HepG2 (cell line): ENCODE data around the gene NFYC. TPM values are rescaled to one million over a fixed set of nuclear protein-coding genes. Genes with fewer than 3 reads are reported as not detected.

Source experiments
- ATAC-seq: fragments of 200-7000 bp; cut with Tn5 transposase; 3 replicates; pipeline ENCODE4 v1.9.1; 2020; ENCODE audit warnings: mild to moderate bottlenecking, moderate library complexity
- BruUV-seq: library from RNA; stranded (reverse); fragments of 400-500 nt; replicated peaks from 2 replicates; lab custom pipeline; 2021; lab: Mats Ljungman, UMichigan
- CTCF ChIA-PET: fragments of 300-600 bp; formaldehyde crosslinking; extraction: SDS; loops from one replicate; lab custom pipeline; 2021; ENCODE audit warnings: low total read pairs, inconsistent platforms, low intra/inter-chr PET ratio; lab: Yijun Ruan, JAX
- POLR2A ChIA-PET: fragments of 350-600 bp; sonication (Branson Sonifier 250); formaldehyde crosslinking; loops from one replicate; lab custom pipeline; 2020; ENCODE audit warnings: antibody characterized with exemption, inconsistent platforms; lab: Yijun Ruan, JAX
- DNase-seq: peaks from one replicate; pipeline ENCODE4 v3.0.0-alpha.2; 2015; ENCODE audit warnings: low spot score
- FAIRE-seq: peaks from 3 replicates; lab custom pipeline; 2011; peaks lifted over from hg19 to GRCh38; lab: Jason Lieb, UNC
- H2AFZ ChIP-seq: one replicate; pipeline ENCODE4 v1.6.1; 2011; ENCODE audit warnings: low read length, inconsistent platforms
- H3K27ac ChIP-seq: fragments of 300-600 bp; 3 replicates; pipeline ENCODE4 v1.8.0; 2011; ENCODE audit warnings: mixed run types, mild to moderate bottlenecking, mixed read lengths, low read length, inconsistent platforms; ENCODE audit not compliant: insufficient read depth; ENCODE audit errors: extremely low read length
- H3K27me3 ChIP-seq, 2 experiments: fragments of 200-600 bp in 1 of 2; 2 replicates in 1 of 2; 3 replicates in 1 of 2; pipeline versions ENCODE4 v1.6.0 to v1.8.0; 2011; ENCODE audit warnings: low read length in 2 of 2, mild to moderate bottlenecking in 2 of 2, moderate library complexity in 2 of 2, inconsistent platforms in 1 of 2; ENCODE audit not compliant: insufficient read depth in 2 of 2, control insufficient read depth in 1 of 2
- H3K36me3 ChIP-seq, 2 experiments: fragments of 200-600 bp in 1 of 2; replicated peaks in 1 of 2; 2 replicates in 1 of 2; 3 replicates in 1 of 2; pipeline versions ENCODE4 v1.5.1 to v1.8.0; 2011; ENCODE audit warnings: low read length in 2 of 2, inconsistent platforms in 1 of 2; ENCODE audit not compliant: insufficient read depth in 2 of 2, control insufficient read depth in 1 of 2
- H3K4me1 ChIP-seq: 2 replicates; pipeline ENCODE4 v1.5.1; 2012; ENCODE audit warnings: low read length, inconsistent platforms; ENCODE audit not compliant: insufficient read depth
- H3K4me2 ChIP-seq: 2 replicates; pipeline ENCODE4 v1.6.0; 2011; ENCODE audit warnings: low read depth, low read length, inconsistent platforms
- H3K4me3 ChIP-seq, 3 experiments: fragments of 200-600 bp in 1 of 3; sonication (generic), shearing (Covaris generic) in 1 of 3; replicated peaks in 1 of 3; 2 replicates each; pipeline ENCODE4 v1.5.1; 2011 to 2016; ENCODE audit warnings: low read length in 3 of 3, inconsistent platforms in 2 of 3, low read depth in 2 of 3, mild to moderate bottlenecking in 2 of 3, control low read depth in 1 of 3, mixed read lengths in 1 of 3; ENCODE audit not compliant: insufficient read depth in 1 of 3
- H3K79me2 ChIP-seq: one replicate; pipeline ENCODE4 v1.6.1; 2011; ENCODE audit warnings: low read length, inconsistent platforms; ENCODE audit not compliant: insufficient read depth
- H3K9ac ChIP-seq: 2 replicates; pipeline ENCODE4 v1.6.0; 2011; ENCODE audit warnings: mild to moderate bottlenecking, low read depth, low read length, inconsistent platforms; ENCODE audit not compliant: insufficient read depth
- H3K9me3 ChIP-seq: 2 replicates; pipeline ENCODE4 v1.5.1; 2012; ENCODE audit warnings: mild to moderate bottlenecking, low read length
- H4K20me1 ChIP-seq: 2 replicates; pipeline ENCODE4 v1.6.0; 2011; ENCODE audit warnings: inconsistent platforms, mild to moderate bottlenecking, low read length, moderate library complexity; ENCODE audit not compliant: insufficient read depth
- ARID2 ChIP-seq: sonication (generic); formaldehyde crosslinking; IDR thresholded peaks from 2 replicates; pipeline ENCODE4 v1.8.1; 2022; ENCODE audit warnings: mild to moderate bottlenecking, missing genetic modification reagents, borderline replicate concordance
- ATF7-NPFF ChIP-seq: sonication (generic); formaldehyde crosslinking; IDR thresholded peaks from 2 replicates; pipeline ENCODE4 v1.8.1; 2023; ENCODE audit warnings: mild to moderate bottlenecking, low read depth, missing genetic modification reagents, moderate library complexity
- HNRNPH1 ChIP-seq: fragments of 200-400 bp; formaldehyde crosslinking; optimal IDR thresholded peaks from 2 replicates; pipeline ENCODE3; 2017; ENCODE audit warnings: mild to moderate bottlenecking, low read depth, low read length
- MED8 ChIP-seq: sonication (generic); formaldehyde crosslinking; IDR thresholded peaks from 2 replicates; pipeline ENCODE4 v1.8.1; 2023; ENCODE audit warnings: mild to moderate bottlenecking, missing genetic modification reagents; ENCODE audit not compliant: insufficient replicate concordance
- NFE2L2 ChIP-seq: fragments of 150-350 bp; IDR thresholded peaks from 2 replicates; pipeline ENCODE4 v1.6.1; 2014; ENCODE audit warnings: low read length
- PAX8 ChIP-seq: sonication (generic); formaldehyde crosslinking; IDR thresholded peaks from 2 replicates; pipeline ENCODE4 v1.8.0; 2022; ENCODE audit warnings: mild to moderate bottlenecking, missing genetic modification reagents, borderline replicate concordance
- SOX13 ChIP-seq, 3 experiments: fragments of 450-650 bp in 1 of 3; sonication (generic) in 1 of 3; formaldehyde crosslinking in 1 of 3; IDR thresholded peaks in 2 of 3; conservative IDR thresholded peaks in 1 of 3; 2 replicates each; pipeline versions ENCODE4 v1.5.0 to v1.6.1; 2016 to 2020; ENCODE audit warnings: antibody characterized with exemption in 1 of 3, mild to moderate bottlenecking in 1 of 3, missing compliant biosample characterization in 1 of 3, missing genetic modification reagents in 1 of 3, moderate library complexity in 1 of 3
- ZMAT3 ChIP-seq: sonication (generic); formaldehyde crosslinking; conservative IDR thresholded peaks from 2 replicates; pipeline ENCODE4 v1.7.0; 2021; ENCODE audit warnings: missing genetic modification reagents
- ZNF160 ChIP-seq: sonication (generic); formaldehyde crosslinking; IDR thresholded peaks from 2 replicates; pipeline ENCODE4 v1.8.0; 2022; ENCODE audit warnings: mild to moderate bottlenecking, inconsistent platforms, missing genetic modification reagents
- ZNF609 ChIP-seq: sonication (generic); formaldehyde crosslinking; IDR thresholded peaks from 2 replicates; pipeline ENCODE4 v1.4.0; 2020; ENCODE audit warnings: mild to moderate bottlenecking, missing genetic modification reagents, borderline replicate concordance
- ZNF674 ChIP-seq: sonication (generic); formaldehyde crosslinking; IDR thresholded peaks from 2 replicates; pipeline ENCODE4 v1.5.0; 2020; ENCODE audit warnings: low read depth, mild to moderate bottlenecking, missing genetic modification reagents
- ZNF850 ChIP-seq: sonication (generic); formaldehyde crosslinking; conservative IDR thresholded peaks from 2 replicates; pipeline ENCODE4 v1.9.0; 2021; ENCODE audit warnings: mild to moderate bottlenecking, missing genetic modification reagents
- WGBS: methylation state at CpG from one replicate; pipeline ENCODE4 v1.1.6; 2017; ENCODE audit warnings: low lambda C conversion rate; 5-methylcytosine and 5-hydroxymethylcytosine counted together
- in situ Hi-C: cut with HindIII; loops from 2 replicates; pipeline ENCODE4 v1.10.0; 2017; ENCODE audit warnings: low pct_unique_long_range_greater_than_20kb; ENCODE audit not compliant: extremely low pct_ligation_motif_present
- intact Hi-C: fragments of 100-400 bp; cut with micrococcal nuclease; formaldehyde crosslinking; loops from one replicate; pipeline ENCODE4 v1.10.0; 2022; ENCODE audit not compliant: unreplicated experiment
- polyA plus RNA-seq, 8 experiments: library from polyadenylated mRNA; depleted of rRNA in 3 of 8; stranded (reverse) in 7 of 8; unstranded in 1 of 8; fragments of >200 nt; fragmentation: Illumina TruSeq in 4 of 8; extraction: Trizol in 4 of 8; gene quantifications; 2 replicates each; pipeline versions ENCODE4 v1.2.1 to v1.2.3, GENCODE V29; 2011 to 2016; ENCODE audit warnings: low read depth in 4 of 8, missing spikeins in 1 of 8, mixed read lengths in 1 of 8; ENCODE audit not compliant: insufficient read depth in 1 of 8
- total RNA-seq, 5 experiments: library from RNA; depleted of rRNA; stranded (reverse); fragments of >200 nt; fragmentation: Illumina TruSeq; extraction: Trizol; gene quantifications; 2 replicates each; pipeline ENCODE4 v1.2.3, GENCODE V29; 2016; ENCODE audit warnings: low read depth in 1 of 5
- TF ChIP-seq, protein P1 (sequence below): sonication (generic); formaldehyde crosslinking; IDR thresholded peaks from 2 replicates; pipeline ENCODE4 v1.9.0; 2022; ENCODE audit warnings: missing genetic modification reagents, mild to moderate bottlenecking, borderline replicate concordance
- TF ChIP-seq, protein P2 (sequence below): sonication (generic); formaldehyde crosslinking; IDR thresholded peaks from 2 replicates; pipeline ENCODE4 v1.4.0; 2020; ENCODE audit warnings: missing genetic modification reagents, mild to moderate bottlenecking, borderline replicate concordance

Gene NFYC
- total and polyA plus RNA-seq, 2 of the 13 experiments (the other 11 are each of a cell fraction or from before 2014, with no cell fraction given), result 33.9 to 73.7 TPM

DNA sequence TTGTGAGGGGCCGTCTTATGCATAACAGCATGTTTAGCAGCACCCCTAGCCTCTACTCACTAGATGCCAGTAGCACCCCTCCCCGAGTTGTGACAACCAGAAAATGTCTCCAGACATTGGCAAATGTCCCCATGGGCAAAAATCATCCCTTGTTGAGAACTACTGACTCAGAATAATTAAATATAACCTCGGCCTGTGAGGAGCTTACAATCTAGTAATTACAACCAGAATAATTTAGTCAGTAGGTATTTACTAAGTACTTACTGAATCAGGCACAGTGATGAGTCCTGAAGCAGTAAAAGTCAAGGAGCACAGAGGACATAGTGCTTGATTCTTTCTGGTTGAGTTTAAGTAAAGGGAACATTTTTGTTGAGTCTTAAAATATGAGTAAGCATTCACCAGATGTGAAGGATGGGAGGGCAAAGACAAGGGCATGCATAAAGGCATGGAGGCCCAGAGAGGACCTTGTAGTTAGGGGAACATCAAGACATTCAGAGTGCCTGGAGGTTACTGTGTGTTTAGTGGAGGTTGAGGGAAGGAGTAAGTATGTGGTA, 48.0 kb downstream of the NFYC start:
- no TSS peak for BruUV-seq
- Histone ChIP-seq H3K79me2 (peaks cover 46% of the 10 kb centered on the region), H3K27me3 (no peaks in the 10 kb centered on the region), H3K4me1 (peaks cover 43% of the 10 kb centered on the region), H4K20me1 (no peaks in the 10 kb centered on the region), H2AFZ (no peak overlapping the region), H3K9ac (no peak overlapping the region), H3K27ac (peak overlapping the region; percentile 18), H3K36me3 (peaks cover 12 to 69% of the 10 kb centered on the region in 2 experiments), H3K4me3 (no peak overlapping the region), H3K9me3 (no peaks in the 10 kb centered on the region), H3K4me2 (no peak overlapping the region)
- ChIA-PET POLR2A (interaction anchor here (1.4 kb wide), 1 partner anchor 19 kb away, joined by 4 read pairs; no protein-coding TSS in a partner anchor), CTCF (no interaction called here)
- 93% methylated on average over 3 of the region's 3 CpGs for WGBS
- DNase-seq (no peak), ATAC-seq (no peak), FAIRE-seq (no peak)
- in situ Hi-C loops (no loop called here), intact Hi-C loops (no loop called here)
- TF ChIP-seq ZNF160 (CRISPR knock-in tag), result no peak
- TF ChIP-seq MED8 (CRISPR knock-in tag), result no peak
- TF ChIP-seq ARID2, result no peak
- TF ChIP-seq ZNF674, result no peak
- no peak for TF ChIP-seq SOX13 (IDR thresholded peaks at IDR 0.05)
- no peak for TF ChIP-seq SOX13 (CRISPR knock-in tag; conservative IDR thresholded peaks at IDR 0.05 in 1 of 2, IDR thresholded peaks at IDR 0.05 in 1 of 2)
- no peak for TF ChIP-seq ATF7-NPFF (CRISPR knock-in tag)
- no peak for TF ChIP-seq PAX8 (CRISPR knock-in tag)
- TF ChIP-seq ZNF850 (CRISPR knock-in tag), result no peak
- TF ChIP-seq HNRNPH1, result no peak
- TF ChIP-seq NFE2L2, result no peak
- TF ChIP-seq, protein P1, sequence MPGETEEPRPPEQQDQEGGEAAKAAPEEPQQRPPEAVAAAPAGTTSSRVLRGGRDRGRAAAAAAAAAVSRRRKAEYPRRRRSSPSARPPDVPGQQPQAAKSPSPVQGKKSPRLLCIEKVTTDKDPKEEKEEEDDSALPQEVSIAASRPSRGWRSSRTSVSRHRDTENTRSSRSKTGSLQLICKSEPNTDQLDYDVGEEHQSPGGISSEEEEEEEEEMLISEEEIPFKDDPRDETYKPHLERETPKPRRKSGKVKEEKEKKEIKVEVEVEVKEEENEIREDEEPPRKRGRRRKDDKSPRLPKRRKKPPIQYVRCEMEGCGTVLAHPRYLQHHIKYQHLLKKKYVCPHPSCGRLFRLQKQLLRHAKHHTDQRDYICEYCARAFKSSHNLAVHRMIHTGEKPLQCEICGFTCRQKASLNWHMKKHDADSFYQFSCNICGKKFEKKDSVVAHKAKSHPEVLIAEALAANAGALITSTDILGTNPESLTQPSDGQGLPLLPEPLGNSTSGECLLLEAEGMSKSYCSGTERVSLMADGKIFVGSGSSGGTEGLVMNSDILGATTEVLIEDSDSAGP (CRISPR knock-in tag), result no peak
- no peak for TF ChIP-seq ZNF609 (CRISPR knock-in tag)
- no peak for TF ChIP-seq ZMAT3 (CRISPR knock-in tag)
- TF ChIP-seq, protein P2, sequence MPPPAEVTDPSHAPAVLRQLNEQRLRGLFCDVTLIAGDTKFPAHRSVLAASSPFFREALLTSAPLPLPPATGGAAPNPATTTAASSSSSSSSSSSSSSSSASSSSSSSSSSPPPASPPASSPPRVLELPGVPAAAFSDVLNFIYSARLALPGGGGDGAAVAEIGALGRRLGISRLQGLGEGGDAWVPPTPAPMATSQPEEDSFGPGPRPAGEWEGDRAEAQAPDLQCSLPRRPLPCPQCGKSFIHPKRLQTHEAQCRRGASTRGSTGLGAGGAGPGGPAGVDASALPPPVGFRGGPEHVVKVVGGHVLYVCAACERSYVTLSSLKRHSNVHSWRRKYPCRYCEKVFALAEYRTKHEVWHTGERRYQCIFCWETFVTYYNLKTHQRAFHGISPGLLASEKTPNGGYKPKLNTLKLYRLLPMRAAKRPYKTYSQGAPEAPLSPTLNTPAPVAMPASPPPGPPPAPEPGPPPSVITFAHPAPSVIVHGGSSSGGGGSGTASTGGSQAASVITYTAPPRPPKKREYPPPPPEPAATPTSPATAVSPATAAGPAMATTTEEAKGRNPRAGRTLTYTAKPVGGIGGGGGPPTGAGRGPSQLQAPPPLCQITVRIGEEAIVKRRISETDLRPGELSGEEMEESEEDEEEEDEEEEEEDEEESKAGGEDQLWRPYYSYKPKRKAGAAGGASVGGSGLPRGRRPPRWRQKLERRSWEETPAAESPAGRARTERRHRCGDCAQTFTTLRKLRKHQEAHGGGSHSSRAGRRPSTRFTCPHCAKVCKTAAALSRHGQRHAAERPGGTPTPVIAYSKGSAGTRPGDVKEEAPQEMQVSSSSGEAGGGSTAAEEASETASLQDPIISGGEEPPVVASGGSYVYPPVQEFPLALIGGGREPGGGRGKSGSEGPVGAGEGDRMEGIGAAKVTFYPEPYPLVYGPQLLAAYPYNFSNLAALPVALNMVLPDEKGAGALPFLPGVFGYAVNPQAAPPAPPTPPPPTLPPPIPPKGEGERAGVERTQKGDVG, result no peak
